Keratinocyte (primary cell): ENCODE data around the gene PAPPA. TPM values are rescaled to one million over a fixed set of nuclear protein-coding genes. Genes with fewer than 3 reads are reported as not detected.

ENCODE experiments used
- DNase-seq: peaks from one replicate; pipeline ENCODE4 v3.0.0-alpha.2; 2011; ENCODE audit warnings: low read depth, missing footprints, low spot score
- FAIRE-seq: peaks from 2 replicates; lab custom pipeline; 2011; peaks lifted over from hg19 to GRCh38; lab: Jason Lieb, UNC
- H2AFZ ChIP-seq: 2 replicates; pipeline ENCODE4 v1.6.0; 2012; ENCODE audit warnings: low read length, control low read depth, inconsistent platforms; ENCODE audit not compliant: control insufficient read depth
- H3K27ac ChIP-seq: 2 replicates; pipeline ENCODE4 v1.5.1; 2011; ENCODE audit warnings: low read length; ENCODE audit not compliant: control insufficient read depth, insufficient read depth
- H3K27me3 ChIP-seq: 3 replicates; pipeline ENCODE4 v1.6.0; 2011; ENCODE audit warnings: low read length; ENCODE audit not compliant: control insufficient read depth, insufficient read depth; ENCODE audit errors: extremely low read depth
- H3K36me3 ChIP-seq, 2 experiments: 2 replicates in 1 of 2; 3 replicates in 1 of 2; pipeline ENCODE4 v1.5.1; 2011; ENCODE audit warnings: low read length in 2 of 2, mild to moderate bottlenecking in 1 of 2; ENCODE audit not compliant: control insufficient read depth in 2 of 2, insufficient read depth in 2 of 2; ENCODE audit errors: extremely low read depth in 1 of 2
- H3K4me1 ChIP-seq: 3 replicates; pipeline ENCODE4 v1.5.1; 2011; ENCODE audit warnings: low read length; ENCODE audit not compliant: control insufficient read depth, insufficient read depth; ENCODE audit errors: extremely low read depth
- H3K4me2 ChIP-seq: 3 replicates; pipeline ENCODE4 v1.6.0; 2011; ENCODE audit warnings: low read depth, low read length; ENCODE audit not compliant: control insufficient read depth, insufficient read depth; ENCODE audit errors: extremely low read depth
- H3K4me3 ChIP-seq, 3 experiments: fragments of 200-600 bp in 1 of 3; sonication (generic) in 1 of 3; 2 replicates in 2 of 3; 3 replicates in 1 of 3; pipeline ENCODE4 v1.5.1; 2011 to 2016; ENCODE audit warnings: low read length in 3 of 3, mild to moderate bottlenecking in 3 of 3, control low read depth in 2 of 3, inconsistent platforms in 1 of 3, low read depth in 1 of 3, mixed read lengths in 1 of 3, mixed run types in 1 of 3, moderate library complexity in 1 of 3; ENCODE audit not compliant: control insufficient read depth in 2 of 3, insufficient read depth in 2 of 3; ENCODE audit errors: extremely low read depth in 1 of 3
- H3K79me2 ChIP-seq: 2 replicates; pipeline ENCODE4 v1.6.0; 2012; ENCODE audit warnings: low read length; ENCODE audit not compliant: control insufficient read depth, insufficient read depth
- H3K9ac ChIP-seq: 3 replicates; pipeline ENCODE4 v1.6.0; 2011; ENCODE audit warnings: low read length; ENCODE audit not compliant: control insufficient read depth, insufficient read depth; ENCODE audit errors: extremely low read depth
- H3K9me1 ChIP-seq: 3 replicates; pipeline ENCODE4 v1.6.0; 2011; ENCODE audit warnings: low read length; ENCODE audit not compliant: control insufficient read depth, insufficient read depth; ENCODE audit errors: extremely low read depth
- H3K9me3 ChIP-seq: 2 replicates; pipeline ENCODE4 v1.5.1; 2012; ENCODE audit warnings: low read depth, low read length; ENCODE audit not compliant: control insufficient read depth
- H4K20me1 ChIP-seq: 3 replicates; pipeline ENCODE4 v1.6.0; 2011; ENCODE audit warnings: low read length; ENCODE audit not compliant: control insufficient read depth, insufficient read depth; ENCODE audit errors: extremely low read depth
- CTCF ChIP-seq, 3 experiments: IDR thresholded peaks in 1 of 3; conservative IDR thresholded peaks in 1 of 3; optimal IDR thresholded peaks in 1 of 3; 2 replicates in 2 of 3; 3 replicates in 1 of 3; pipeline versions ENCODE3 to v1.5.1; 2011; ENCODE audit warnings: low read length in 3 of 3, mild to moderate bottlenecking in 3 of 3, moderate library complexity in 2 of 3, control low read depth in 1 of 3, inconsistent platforms in 1 of 3; ENCODE audit not compliant: insufficient read depth in 2 of 3; ENCODE audit errors: extremely low read depth in 1 of 3
- EZH2 ChIP-seq: IDR thresholded peaks from one replicate; pipeline ENCODE4 v1.6.1; 2012; ENCODE audit warnings: inconsistent platforms, mild to moderate bottlenecking, low read length, moderate library complexity
- dilution Hi-C: fragments of 300-500 bp; cut with MboI; formaldehyde crosslinking; loops from one replicate; pipeline ENCODE4 v1.7.0; 2020; ENCODE audit warnings: low sequenced_read_pairs; ENCODE audit not compliant: extremely low pct_ligation_motif_present
- polyA plus RNA-seq, 5 experiments: library from polyadenylated mRNA; depleted of rRNA in 3 of 5; stranded (reverse) in 3 of 5; stranded (forward) in 1 of 5; unstranded in 1 of 5; fragments of >200 nt; gene quantifications; 1 replicate in 1 of 5; 2 replicates in 3 of 5; 3 replicates in 1 of 5; pipeline versions ENCODE4 v1.2.1 to v1.2.3, GENCODE V29; 2011 to 2012; ENCODE audit warnings: missing spikeins in 2 of 5, low read depth in 1 of 5, low replicate concordance in 1 of 5

The PAPPA gene
- polyA plus RNA-seq, 1 donor (not counting 4 experiments of a cell fraction or from before 2014, with no cell fraction given) = 0.77 TPM

GRCh38 chr9:116274293-116274692 lies 120.7 kb downstream of the PAPPA start:
- DNase-seq (no peak), FAIRE-seq (no peak)
- H2AFZ ChIP-seq = no peak overlapping the region
- H3K4me2 ChIP-seq = no peak overlapping the region
- H3K36me3 ChIP-seq = no peaks in the 10 kb centered on the region
- H3K9ac ChIP-seq = no peak overlapping the region
- H3K27me3 ChIP-seq = no peaks in the 10 kb centered on the region
- dilution Hi-C loops = no loop called here
- H3K9me1 ChIP-seq = no peaks in the 10 kb centered on the region
- H4K20me1 ChIP-seq = no peaks in the 10 kb centered on the region
- TF ChIP-seq CTCF (optimal IDR thresholded peaks at IDR 0.05 in 1 of 3, IDR thresholded peaks at IDR 0.05 in 1 of 3, conservative IDR thresholded peaks at IDR 0.05 in 1 of 3; ENCODE audit: extremely low read depth in 1 of 3, insufficient read depth in 2 of 3, low read length in 3 of 3) (no peak), EZH2 (no peak)
- H3K79me2 ChIP-seq = no peaks in the 10 kb centered on the region
- H3K27ac ChIP-seq = no peak overlapping the region
- no peaks in the 10 kb centered on the region for H3K9me3 ChIP-seq
- no peak overlapping the region for H3K4me3 ChIP-seq
- H3K4me1 ChIP-seq = peaks cover 7% of the 10 kb centered on the region

GRCh38 chr9:116275418-116276195 lies 122.0 kb downstream of the PAPPA start:
- DNase-seq (no peak), FAIRE-seq (no peak)
- Histone ChIP-seq H3K9me1 (no peaks in the 10 kb centered on the region), H3K27me3 (no peaks in the 10 kb centered on the region), H4K20me1 (no peaks in the 10 kb centered on the region), H3K36me3 (no peaks in the 10 kb centered on the region), H3K27ac (no peak overlapping the region), H3K4me2 (no peak overlapping the region), H3K4me1 (peaks cover 16% of the 10 kb centered on the region), H2AFZ (no peak overlapping the region), H3K9ac (no peak overlapping the region), H3K4me3 (no peak overlapping the region), H3K79me2 (no peaks in the 10 kb centered on the region), H3K9me3 (no peaks in the 10 kb centered on the region)
- TF ChIP-seq CTCF (optimal IDR thresholded peaks at IDR 0.05 in 1 of 3, IDR thresholded peaks at IDR 0.05 in 1 of 3, conservative IDR thresholded peaks at IDR 0.05 in 1 of 3; ENCODE audit: extremely low read depth in 1 of 3, insufficient read depth in 2 of 3, low read length in 3 of 3) = no peak
- no peak for TF ChIP-seq EZH2
- dilution Hi-C loops = no loop called here
